Activated B cell treated with CpG ODN at 0.5 μM for 24 hours (primary cell): ENCODE data around the gene TEKTIP1. TPM values are rescaled to one million over a fixed set of nuclear protein-coding genes. Genes with fewer than 3 reads are reported as not detected.
A peak's percentile ranks its signal among the peaks of the same experiment; 100 is the strongest.
"Not testable (repeated sequence)": the region's sequence is repeated elsewhere in the genome, so short reads cannot be mapped to it uniquely, and the experiment has no call there.

ENCODE experiments used
- ATAC-seq: fragments of 200-7000 bp; cut with Tn5 transposase; one replicate; pipeline ENCODE4 v1.10.0; 2021; ENCODE audit warnings: low read depth, mild to moderate bottlenecking, moderate library complexity
- CTCF ChIA-PET: fragments of 350-600 bp; sonication (Branson Sonifier 250); formaldehyde crosslinking; loops from one replicate; lab custom pipeline; 2021; ENCODE audit warnings: antibody characterized with exemption; lab: Charles Lee
- POLR2A ChIA-PET: fragments of 350-600 bp; sonication (Branson Sonifier 250); formaldehyde crosslinking; loops from one replicate; lab custom pipeline; 2021; ENCODE audit warnings: antibody characterized with exemption; lab: Charles Lee
- DNase-seq: peaks from one replicate; pipeline ENCODE4 v3.0.0; 2022
- H3K27ac Mint-ChIP-seq: one replicate; pipeline ENCODE4 v1.8.0; 2020; ENCODE audit warnings: mixed read lengths
- H3K27me3 Mint-ChIP-seq: one replicate; pipeline ENCODE4 v1.8.0; 2021; ENCODE audit warnings: mixed read lengths
- H3K36me3 Mint-ChIP-seq: one replicate; pipeline ENCODE4 v1.8.0; 2021; ENCODE audit warnings: low read depth, mixed read lengths
- H3K4me1 Mint-ChIP-seq: one replicate; pipeline ENCODE4 v1.8.0; 2021; ENCODE audit warnings: mixed read lengths
- H3K4me3 Mint-ChIP-seq: one replicate; pipeline ENCODE4 v1.8.0; 2020; ENCODE audit warnings: mild to moderate bottlenecking, mixed read lengths
- H3K9me3 Mint-ChIP-seq: one replicate; pipeline ENCODE4 v1.8.0; 2020; ENCODE audit warnings: mixed read lengths
- intact Hi-C: fragments of 100-400 bp; cut with micrococcal nuclease; formaldehyde crosslinking; loops from one replicate; pipeline ENCODE4 v1.15.1; 2024
- total RNA-seq: library from RNA; stranded (reverse); gene quantifications from 2 replicates; pipeline ENCODE4 v1.2.3, GENCODE V29; 2022
- TF ChIP-seq, protein P1 (sequence below): fragments of 200-600 bp; IDR thresholded peaks from one replicate; pipeline ENCODE4 v1.8.0; 2022; ENCODE audit warnings: antibody characterized with exemption, mild to moderate bottlenecking

TEKTIP1 gene
- total RNA-seq, 1 donor from 2014 or later: 7.1 TPM

GRCh38 chr19:3504735-3505134 is 34.2 kb upstream of the TEKTIP1 start:
- H3K36me3 Mint-ChIP-seq: peaks cover 22% of the 10 kb centered on the region
- peaks cover 48% of the 10 kb centered on the region for H3K4me1 Mint-ChIP-seq
- peak overlapping the region; percentile 91 for H3K4me3 Mint-ChIP-seq
- ATAC-seq: no peak
- no peaks in the 10 kb centered on the region for H3K27me3 Mint-ChIP-seq
- intact Hi-C loops: loop anchor here (5.0 to 10.0 kb wide), 5 partner anchors 53 to 950 kb away; partner anchors contain the start of genes APBA3, CHAF1A, MFSD12 and MRPL54
- CTCF ChIA-PET: no interaction called here
- no peaks in the 10 kb centered on the region for H3K9me3 Mint-ChIP-seq
- no peak for DNase-seq
- POLR2A ChIA-PET: no interaction called here
- peak overlapping the region; percentile 30 for H3K27ac Mint-ChIP-seq
- TF ChIP-seq, protein P1, sequence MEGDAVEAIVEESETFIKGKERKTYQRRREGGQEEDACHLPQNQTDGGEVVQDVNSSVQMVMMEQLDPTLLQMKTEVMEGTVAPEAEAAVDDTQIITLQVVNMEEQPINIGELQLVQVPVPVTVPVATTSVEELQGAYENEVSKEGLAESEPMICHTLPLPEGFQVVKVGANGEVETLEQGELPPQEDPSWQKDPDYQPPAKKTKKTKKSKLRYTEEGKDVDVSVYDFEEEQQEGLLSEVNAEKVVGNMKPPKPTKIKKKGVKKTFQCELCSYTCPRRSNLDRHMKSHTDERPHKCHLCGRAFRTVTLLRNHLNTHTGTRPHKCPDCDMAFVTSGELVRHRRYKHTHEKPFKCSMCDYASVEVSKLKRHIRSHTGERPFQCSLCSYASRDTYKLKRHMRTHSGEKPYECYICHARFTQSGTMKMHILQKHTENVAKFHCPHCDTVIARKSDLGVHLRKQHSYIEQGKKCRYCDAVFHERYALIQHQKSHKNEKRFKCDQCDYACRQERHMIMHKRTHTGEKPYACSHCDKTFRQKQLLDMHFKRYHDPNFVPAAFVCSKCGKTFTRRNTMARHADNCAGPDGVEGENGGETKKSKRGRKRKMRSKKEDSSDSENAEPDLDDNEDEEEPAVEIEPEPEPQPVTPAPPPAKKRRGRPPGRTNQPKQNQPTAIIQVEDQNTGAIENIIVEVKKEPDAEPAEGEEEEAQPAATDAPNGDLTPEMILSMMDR: no peak

GRCh38 chr19:3505598-3506383 is 33.2 kb upstream of the TEKTIP1 start, which contains the start of gene FZR1:
TSS of gene FZR1 (plus strand) at chr19:3506311. CDS start at chr19:3522990, 16,679 bp downstream.
- H3K4me1 Mint-ChIP-seq: peaks cover 47% of the 10 kb centered on the region
- DNase-seq (peak; percentile 98), ATAC-seq (peak; percentile 91)
- ChIA-PET POLR2A (interaction anchor here (1.1 to 1.4 kb wide), 3 partner anchors 12 to 71 kb away, joined by 3 read pairs; no protein-coding TSS in a partner anchor), CTCF (no interaction called here)
- H3K27ac Mint-ChIP-seq: peak within 1 kb of the TSS; percentile 96
- intact Hi-C loops: loop anchor here (1.0 to 10.0 kb wide), 9 partner anchors 52 to 949 kb away; partner anchors contain the start of genes APBA3, CACTIN, CHAF1A and HMG20B
- no peaks in the 10 kb centered on the region for H3K9me3 Mint-ChIP-seq
- H3K4me3 Mint-ChIP-seq: peak within 1 kb of the TSS; percentile 91
- TF ChIP-seq, protein P1: no peak
- H3K27me3 Mint-ChIP-seq: no peaks in the 10 kb centered on the region
- H3K36me3 Mint-ChIP-seq: peaks cover 27% of the 10 kb centered on the region

GRCh38 chr19:3506384-3507340 is 32.3 kb upstream of the TEKTIP1 start:
- peak overlapping the region; percentile 76 for H3K27ac Mint-ChIP-seq
- peaks cover 43% of the 10 kb centered on the region for H3K4me1 Mint-ChIP-seq
- ChIA-PET CTCF (no interaction called here), POLR2A (interaction anchor here (0.6 to 1.4 kb wide), 6 partner anchors 11 to 240 kb away, joined by 3 to 6 read pairs (median 3); no protein-coding TSS in a partner anchor)
- TF ChIP-seq, protein P1: no peak
- ATAC-seq: no peak
- peak overlapping the region; percentile 91 for H3K4me3 Mint-ChIP-seq
- H3K27me3 Mint-ChIP-seq: no peaks in the 10 kb centered on the region
- H3K36me3 Mint-ChIP-seq: peaks cover 33% of the 10 kb centered on the region
- intact Hi-C loops: loop anchor here (1.0 to 10.0 kb wide), 9 partner anchors 51 to 948 kb away; partner anchors contain the start of genes APBA3, CACTIN, CHAF1A and HMG20B
- H3K9me3 Mint-ChIP-seq: no peaks in the 10 kb centered on the region
- DNase-seq: peak; percentile 28

DNA sequence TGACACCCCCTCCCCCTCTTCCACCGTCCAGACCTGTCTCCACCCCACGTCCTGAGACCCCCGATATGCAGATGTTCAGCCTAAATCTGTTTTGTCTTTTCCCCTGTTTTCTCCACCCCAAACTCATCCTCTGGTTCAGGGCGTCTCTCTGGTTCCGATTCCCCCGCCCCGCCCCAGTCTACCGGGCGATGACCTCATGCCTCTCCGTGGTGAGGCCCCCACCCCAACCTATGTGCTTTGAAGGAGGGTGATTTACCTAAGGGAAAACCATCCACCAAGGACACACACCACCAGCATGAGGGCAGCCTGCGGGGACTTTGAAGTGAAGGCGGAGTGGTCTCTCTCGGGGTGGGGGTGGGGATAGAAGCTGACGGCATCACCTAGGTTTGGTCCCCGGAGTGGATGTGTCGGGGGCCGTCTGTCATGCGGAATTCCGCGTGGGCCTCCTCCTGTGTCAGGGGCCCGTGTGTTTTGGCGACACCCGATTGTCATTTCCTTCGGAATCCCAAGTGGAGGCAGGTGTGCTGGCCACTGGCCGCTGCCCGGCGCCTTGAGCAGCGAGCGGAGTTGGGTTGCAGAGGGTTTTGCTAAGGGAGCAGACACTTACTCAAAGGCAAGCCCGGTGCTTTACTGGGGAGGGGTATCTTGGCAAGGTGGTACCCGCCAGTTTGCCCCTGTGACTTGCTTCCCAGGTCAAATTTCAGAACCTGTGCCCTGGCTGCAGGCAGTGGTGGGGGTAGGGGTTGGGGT is 31.4 kb upstream of the TEKTIP1 start:
- peaks cover 46% of the 10 kb centered on the region for H3K4me1 Mint-ChIP-seq
- no peaks in the 10 kb centered on the region for H3K27me3 Mint-ChIP-seq
- ChIA-PET POLR2A (interaction anchor here (0.6 to 0.7 kb wide), 3 partner anchors 20 to 239 kb away, joined by 3 to 6 read pairs (median 4); no protein-coding TSS in a partner anchor), CTCF (no interaction called here)
- TF ChIP-seq, protein P1: no peak
- H3K9me3 Mint-ChIP-seq: no peaks in the 10 kb centered on the region
- intact Hi-C loops: loop anchor here (2.0 to 10.0 kb wide), 6 partner anchors 50 to 947 kb away; partner anchors contain the start of genes APBA3, CACTIN, CHAF1A and MFSD12
- peaks cover 36% of the 10 kb centered on the region for H3K36me3 Mint-ChIP-seq
- H3K4me3 Mint-ChIP-seq: peak overlapping the region; percentile 90
- ATAC-seq: no peak
- H3K27ac Mint-ChIP-seq: peak overlapping the region; percentile 76
- no peak for DNase-seq

DNA sequence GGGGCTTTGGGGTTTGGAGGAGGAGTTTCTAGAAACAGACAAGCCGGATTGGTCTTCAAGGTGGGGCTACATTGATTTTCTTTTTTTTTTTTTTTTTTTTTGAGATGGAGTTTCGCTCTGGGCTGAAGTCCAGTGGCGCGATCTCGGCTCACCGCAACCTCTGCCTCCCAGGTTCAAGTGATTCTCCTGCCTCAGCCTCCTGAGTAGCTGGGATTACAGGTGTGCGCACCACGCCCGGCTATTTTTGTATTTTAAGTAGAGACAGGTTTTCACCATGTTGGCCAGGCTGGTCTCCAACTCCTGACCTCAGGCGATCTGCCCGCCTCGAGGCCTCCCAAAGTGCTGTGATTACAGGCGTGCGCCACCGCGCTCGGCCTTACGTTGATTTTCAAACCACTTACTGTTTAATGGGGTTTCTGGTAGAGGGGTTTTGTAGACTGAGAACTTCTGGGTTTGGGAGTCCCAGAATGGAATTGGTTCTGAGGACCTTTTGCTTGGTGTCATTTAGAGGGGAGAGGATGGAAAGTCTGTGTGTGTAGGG is 30.8 kb upstream of the TEKTIP1 start:
- ATAC-seq, POLR2A ChIA-PET, H3K27me3 Mint-ChIP-seq, DNase-seq, H3K9me3 Mint-ChIP-seq, CTCF ChIA-PET, H3K27ac Mint-ChIP-seq: not testable (repeated sequence)
- H3K4me1 Mint-ChIP-seq: peaks cover 46% of the 10 kb centered on the region
- H3K4me3 Mint-ChIP-seq: peak overlapping the region; percentile 41
- intact Hi-C loops: loop anchor here (5.0 to 10.0 kb wide), 5 partner anchors 49 to 947 kb away; partner anchors contain the start of genes APBA3, CHAF1A, MFSD12 and MRPL54
- peaks cover 36% of the 10 kb centered on the region for H3K36me3 Mint-ChIP-seq
